ENCODE measurements around the gene ZNRF1. TPM values are rescaled to one million over a fixed set of nuclear protein-coding genes. Genes with fewer than 3 reads are reported as not detected.

Gene ZNRF1
- total RNA-seq, 6 experiments from 2014 or later: 10.2 to 18.8 (median 11.1) TPM

DNA sequence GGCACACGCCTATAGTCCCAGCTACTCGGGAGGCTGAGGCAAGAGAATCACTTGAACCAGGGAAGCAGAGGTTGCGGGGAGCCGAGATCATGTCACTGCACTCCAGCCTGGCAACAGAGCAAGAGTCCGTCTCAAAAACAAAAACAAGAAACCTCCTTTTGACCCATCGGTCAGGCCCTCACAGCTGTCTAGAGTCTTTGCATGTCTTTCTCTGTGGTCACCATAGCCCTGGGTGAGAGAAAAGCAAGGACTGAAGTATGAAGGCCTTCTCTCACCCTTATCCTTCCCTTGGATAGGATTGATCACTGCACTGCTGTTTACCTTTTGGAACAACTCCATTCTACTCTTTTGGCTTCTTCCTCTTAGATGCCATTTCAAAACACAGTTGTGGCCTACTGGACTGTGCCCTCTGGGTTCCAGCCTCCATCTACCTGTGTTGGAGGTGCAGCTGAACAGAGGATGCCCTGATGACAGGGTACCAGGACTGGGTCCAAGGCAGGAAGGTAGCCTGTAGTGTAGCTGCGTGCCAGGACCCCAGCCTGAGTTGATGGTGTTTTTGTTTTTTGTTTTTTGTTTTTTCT lies 80.6 kb downstream of the ZNRF1 start:
- ATAC-seq (peak; percentile 49 to 73 (median 66)), DNase-seq (peak in 2 of 3 donors; percentile 73 to 82)
- H3K27ac ChIP-seq: peak overlapping the region in 1 of 3 donors; percentile 46
- H3K36me3 ChIP-seq: no peaks in the 10 kb centered on the region
- peaks cover 0 to 25% (median 11%) of the 10 kb centered on the region in 4 donors for H3K4me1 ChIP-seq
- WGBS (ENCODE audit: insufficient coverage, low coverage, low lambda C conversion rate, missing lambda C conversion rate): 81% methylated on average over 6 of the region's 7 CpGs
- intact Hi-C loops (cut with DNase I): no loop called here
- H3K9me3 ChIP-seq: no peaks in the 10 kb centered on the region
- TF ChIP-seq POLR2A (IDR thresholded peaks at IDR 0.05): no peak
- no peak overlapping the region for H3K4me3 ChIP-seq
- no peaks in the 10 kb centered on the region for H3K27me3 ChIP-seq

DNA sequence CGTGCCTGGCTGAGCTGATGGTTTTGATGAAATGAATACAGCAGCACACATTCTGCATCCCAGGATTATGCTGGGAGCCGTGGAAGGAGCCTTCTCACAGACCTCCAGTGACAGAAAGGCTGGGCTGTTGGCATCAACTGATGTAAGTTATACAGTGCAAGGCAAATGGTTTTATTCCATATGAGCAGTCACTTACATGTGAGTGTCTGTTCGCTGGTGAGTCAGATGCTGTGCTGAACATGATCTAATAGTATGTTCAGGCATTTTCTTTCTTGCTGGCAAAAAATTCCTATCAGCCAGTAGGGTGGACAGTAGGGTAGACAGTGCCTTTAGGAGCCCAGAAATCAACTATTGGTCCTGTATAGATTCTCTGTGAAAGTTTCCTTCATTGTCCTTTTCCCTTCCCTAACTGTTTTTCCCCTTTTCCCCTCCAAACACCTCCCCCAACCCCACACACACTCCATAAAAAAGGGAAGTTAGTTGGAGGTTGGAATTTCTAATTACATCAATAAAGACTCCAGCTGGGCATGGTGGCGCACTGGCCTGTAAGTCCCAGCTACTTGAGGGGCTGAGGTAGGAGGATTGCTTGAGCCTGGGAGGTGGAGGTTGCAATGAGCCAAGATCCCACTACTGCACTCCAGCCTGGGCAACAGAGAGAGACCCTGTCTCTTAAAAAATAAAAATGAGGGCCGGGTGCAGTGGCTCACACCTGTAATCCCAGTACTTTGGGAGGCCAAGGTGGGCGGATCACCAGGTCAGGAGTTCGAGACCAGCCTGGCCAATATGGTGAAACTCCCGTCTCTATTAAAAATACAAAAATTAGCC lies 81.6 kb downstream of the ZNRF1 start:
- WGBS (ENCODE audit: insufficient coverage, low coverage, low lambda C conversion rate, missing lambda C conversion rate): 93% methylated on average over 6 of the region's 8 CpGs

DNA sequence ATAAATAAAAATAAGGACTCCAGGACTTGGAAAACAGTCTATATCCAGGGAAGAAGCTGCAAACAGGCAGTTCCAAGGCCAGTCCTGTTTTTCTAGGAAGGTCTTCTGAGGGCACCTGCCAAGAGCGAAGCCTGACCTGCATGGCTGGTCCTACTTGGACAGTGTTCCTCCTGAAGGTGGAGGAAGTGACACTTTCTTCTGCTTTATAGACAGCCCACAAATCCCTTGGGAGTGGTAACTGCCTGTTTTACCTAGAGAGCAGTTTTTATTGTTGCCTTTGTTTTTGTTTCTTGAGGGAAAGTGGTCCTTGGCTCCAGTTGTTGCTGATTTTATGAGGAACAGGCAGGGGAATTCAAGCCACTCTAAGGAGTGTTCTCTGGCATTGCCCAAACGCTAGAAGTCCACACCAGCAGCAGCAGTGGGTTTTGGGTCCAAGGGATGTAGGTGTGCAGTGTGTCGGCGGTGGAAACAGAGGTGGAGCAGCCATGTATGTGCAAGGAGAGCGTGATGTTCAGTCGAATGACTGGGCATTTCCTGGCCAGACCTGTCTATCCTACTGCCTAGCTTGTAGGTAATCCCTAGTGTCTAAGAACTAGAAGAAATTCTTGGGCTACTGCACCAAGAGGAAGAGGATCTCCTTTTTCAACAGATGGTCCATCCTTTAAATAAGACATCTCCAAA lies 82.5 kb downstream of the ZNRF1 start:
- no peaks in the 10 kb centered on the region for H3K36me3 ChIP-seq
- no peak for TF ChIP-seq POLR2A (IDR thresholded peaks at IDR 0.05)
- TF ChIP-seq, protein P1, sequence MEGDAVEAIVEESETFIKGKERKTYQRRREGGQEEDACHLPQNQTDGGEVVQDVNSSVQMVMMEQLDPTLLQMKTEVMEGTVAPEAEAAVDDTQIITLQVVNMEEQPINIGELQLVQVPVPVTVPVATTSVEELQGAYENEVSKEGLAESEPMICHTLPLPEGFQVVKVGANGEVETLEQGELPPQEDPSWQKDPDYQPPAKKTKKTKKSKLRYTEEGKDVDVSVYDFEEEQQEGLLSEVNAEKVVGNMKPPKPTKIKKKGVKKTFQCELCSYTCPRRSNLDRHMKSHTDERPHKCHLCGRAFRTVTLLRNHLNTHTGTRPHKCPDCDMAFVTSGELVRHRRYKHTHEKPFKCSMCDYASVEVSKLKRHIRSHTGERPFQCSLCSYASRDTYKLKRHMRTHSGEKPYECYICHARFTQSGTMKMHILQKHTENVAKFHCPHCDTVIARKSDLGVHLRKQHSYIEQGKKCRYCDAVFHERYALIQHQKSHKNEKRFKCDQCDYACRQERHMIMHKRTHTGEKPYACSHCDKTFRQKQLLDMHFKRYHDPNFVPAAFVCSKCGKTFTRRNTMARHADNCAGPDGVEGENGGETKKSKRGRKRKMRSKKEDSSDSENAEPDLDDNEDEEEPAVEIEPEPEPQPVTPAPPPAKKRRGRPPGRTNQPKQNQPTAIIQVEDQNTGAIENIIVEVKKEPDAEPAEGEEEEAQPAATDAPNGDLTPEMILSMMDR (IDR thresholded peaks at IDR 0.05): no peak
- 71% methylated on average over 1 of the region's 6 CpGs for WGBS (ENCODE audit: insufficient coverage, low coverage, low lambda C conversion rate, missing lambda C conversion rate)
- no peak overlapping the region for H3K27ac ChIP-seq
- no peak for ATAC-seq
- H3K4me1 ChIP-seq: peaks cover 0 to 25% (median 11%) of the 10 kb centered on the region in 4 donors
- no peak for DNase-seq
- H3K27me3 ChIP-seq: no peaks in the 10 kb centered on the region
- no peak overlapping the region for H3K4me3 ChIP-seq
- no peaks in the 10 kb centered on the region for H3K9me3 ChIP-seq
- intact Hi-C loops (cut with DNase I): no loop called here

More for the DNA sequence above, 81.6 kb downstream of the ZNRF1 start:
- TF ChIP-seq, protein P1 (IDR thresholded peaks at IDR 0.05): no peak
- no peak for TF ChIP-seq POLR2A (IDR thresholded peaks at IDR 0.05)
- Histone ChIP-seq H3K27me3 (no peaks in the 10 kb centered on the region), H3K4me1 (peaks cover 0 to 25% (median 11%) of the 10 kb centered on the region in 4 donors), H3K36me3 (no peaks in the 10 kb centered on the region), H3K9me3 (no peaks in the 10 kb centered on the region), H3K4me3 (no peak overlapping the region), H3K27ac (no peak overlapping the region)
- intact Hi-C loops (cut with DNase I): no loop called here
- DNase-seq (no peak), ATAC-seq (no peak)

DNA sequence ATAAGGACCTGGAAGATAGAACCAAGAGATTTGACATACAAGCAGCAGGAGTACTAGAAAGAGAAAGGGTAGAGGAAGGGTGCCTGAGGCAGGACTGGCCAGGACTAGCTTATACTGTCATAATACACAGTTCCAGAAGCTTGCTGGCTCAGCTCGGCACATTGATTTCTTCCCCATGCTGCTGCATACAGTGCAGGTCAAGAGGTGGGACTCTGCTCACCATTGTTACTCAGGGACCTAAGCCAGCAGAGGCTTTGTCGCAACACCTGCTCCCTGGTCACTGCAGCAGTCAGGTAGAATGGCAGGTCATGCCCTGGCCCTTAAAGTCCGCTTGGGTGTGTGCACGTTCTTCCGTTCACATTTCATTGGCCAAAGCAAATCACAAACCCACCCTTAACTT lies 85.0 kb downstream of the ZNRF1 start:
- peak; percentile 86 to 91 (median 88) for ATAC-seq
- Histone ChIP-seq H3K4me3 (no peak overlapping the region), H3K27me3 (no peaks in the 10 kb centered on the region), H3K9me3 (no peaks in the 10 kb centered on the region), H3K27ac (peak overlapping the region in 1 of 3 donors; percentile 69), H3K36me3 (no peaks in the 10 kb centered on the region), H3K4me1 (peaks cover 0 to 40% (median 16%) of the 10 kb centered on the region in 4 donors)
- intact Hi-C loops (cut with DNase I): no loop called here
- no peak for TF ChIP-seq POLR2A (IDR thresholded peaks at IDR 0.05)
- TF ChIP-seq, protein P1 (IDR thresholded peaks at IDR 0.05): no peak
- DNase-seq: peak; percentile 67 to 93 (median 90)
- 24% methylated on average over 5 of the region's 5 CpGs for WGBS (ENCODE audit: insufficient coverage, low coverage, low lambda C conversion rate, missing lambda C conversion rate)

Data from right lobe of liver (tissue), 6 donors.